SK-N-SH (cell line): ENCODE data around the gene CELF5. TPM values are rescaled to one million over a fixed set of nuclear protein-coding genes. Genes with fewer than 3 reads are reported as not detected.

ENCODE experiments used
- CTCF ChIA-PET: fragments of 300-600, 350-600 bp; formaldehyde crosslinking; extraction: SDS; loops from one replicate; lab custom pipeline; 2021; lab: Yijun Ruan, JAX
- POLR2A ChIA-PET: fragments of 350-600 bp; sonication (Branson Sonifier 250); formaldehyde crosslinking; extraction: SDS; loops from one replicate; lab custom pipeline; 2020; ENCODE audit warnings: antibody characterized with exemption, inconsistent platforms; lab: Yijun Ruan, JAX
- DNase-seq: peaks from one replicate; pipeline ENCODE4 v3.0.0; 2012
- H2AFZ ChIP-seq: fragments of 200-600 bp; sonication (generic); 2 replicates; pipeline ENCODE4 v1.8.1; 2016; ENCODE audit warnings: antibody characterized with exemption, mild to moderate bottlenecking, low read depth
- H3F3A ChIP-seq: fragments of 200-600 bp; sonication (generic); replicated peaks from 2 replicates; pipeline ENCODE3; 2016; ENCODE audit warnings: antibody characterized with exemption, mild to moderate bottlenecking; ENCODE audit not compliant: insufficient read depth
- H3K27ac ChIP-seq, 2 experiments: fragments of 200-500 bp in 1 of 2; fragments of 200-600 bp in 1 of 2; sonication (Bioruptor generic) in 1 of 2; sonication (generic), shearing (Covaris generic) in 1 of 2; 2 replicates each; pipeline versions ENCODE4 v1.5.1 to v1.6.1; 2014 to 2016; ENCODE audit warnings: low read depth in 2 of 2, inconsistent platforms in 1 of 2, low read length in 1 of 2, mild to moderate bottlenecking in 1 of 2, mixed read lengths in 1 of 2
- H3K27me3 ChIP-seq: fragments of 200-600 bp; sonication (generic), shearing (Covaris generic); 2 replicates; pipeline ENCODE4 v1.6.1; 2016; ENCODE audit warnings: mixed run types; ENCODE audit not compliant: insufficient read depth
- H3K36me3 ChIP-seq, 2 experiments: fragments of 200-500 bp in 1 of 2; fragments of 200-600 bp in 1 of 2; sonication (Bioruptor generic) in 1 of 2; sonication (generic) in 1 of 2; replicated peaks in 1 of 2; 2 replicates each; pipeline versions ENCODE3 to v1.5.1; 2014 to 2016; ENCODE audit warnings: low read length in 1 of 2, mild to moderate bottlenecking in 1 of 2; ENCODE audit not compliant: insufficient read depth in 2 of 2, control insufficient read depth in 1 of 2
- H3K4me1 ChIP-seq, 2 experiments: fragments of 200-500 bp in 1 of 2; fragments of 200-600 bp in 1 of 2; sonication (Bioruptor generic) in 1 of 2; sonication (generic), shearing (Covaris generic) in 1 of 2; 2 replicates each; pipeline versions ENCODE4 v1.5.1 to v1.6.1; 2014 to 2016; ENCODE audit warnings: low read depth in 1 of 2, low read length in 1 of 2, mixed run types in 1 of 2; ENCODE audit not compliant: insufficient read depth in 2 of 2, control insufficient read depth in 1 of 2
- H3K4me2 ChIP-seq: fragments of 200-600 bp; sonication (generic), shearing (Covaris generic); 2 replicates; pipeline ENCODE4 v1.6.1; 2017; ENCODE audit warnings: mixed run types
- H3K4me3 ChIP-seq, 2 experiments: fragments of 200-500 bp in 1 of 2; fragments of 200-600 bp in 1 of 2; sonication (Bioruptor generic) in 1 of 2; sonication (generic), shearing (Covaris generic) in 1 of 2; 2 replicates each; pipeline versions ENCODE4 v1.5.1 to v1.8.1; 2014 to 2016; ENCODE audit warnings: low read depth in 2 of 2, inconsistent platforms in 1 of 2, low read length in 1 of 2, mild to moderate bottlenecking in 1 of 2, mixed read lengths in 1 of 2, moderate library complexity in 1 of 2
- H3K79me2 ChIP-seq: fragments of 200-600 bp; sonication (generic); 2 replicates; pipeline ENCODE4 v1.8.1; 2017; ENCODE audit warnings: mild to moderate bottlenecking; ENCODE audit not compliant: insufficient read depth
- H3K9ac ChIP-seq: fragments of 200-600 bp; sonication (generic); 2 replicates; pipeline ENCODE4 v1.6.1; 2017; ENCODE audit warnings: mixed run types
- H3K9me2 ChIP-seq: fragments of 200-600 bp; sonication (generic); 2 replicates; pipeline ENCODE4 v1.6.1; 2017; ENCODE audit warnings: mixed run types
- H3K9me3 ChIP-seq: fragments of 200-600 bp; sonication (generic); 2 replicates; pipeline ENCODE4 v1.6.1; 2017; ENCODE audit warnings: mixed run types, mild to moderate bottlenecking, moderate library complexity
- H4K20me1 ChIP-seq: fragments of 200-600 bp; sonication (generic); 2 replicates; pipeline ENCODE4 v1.6.1; 2017; ENCODE audit warnings: mild to moderate bottlenecking, mixed run types; ENCODE audit not compliant: insufficient read depth
- CTCF ChIP-seq: fragments of 200-600 bp; sonication (generic); IDR thresholded peaks from 2 replicates; pipeline ENCODE4 v1.6.1; 2017; ENCODE audit warnings: antibody characterized with exemption, mild to moderate bottlenecking, moderate library complexity
- ELF1 ChIP-seq: IDR thresholded peaks from 2 replicates; pipeline ENCODE4 v1.4.0; 2012
- EP300 ChIP-seq, 2 experiments: IDR thresholded peaks; 2 replicates each; pipeline versions ENCODE4 v1.4.0 to v1.6.1; 2012; ENCODE audit warnings: borderline replicate concordance in 1 of 2, low read depth in 1 of 2, low read length in 1 of 2
- FOSL2 ChIP-seq: IDR thresholded peaks from 2 replicates; pipeline ENCODE4 v1.4.0; 2012; ENCODE audit warnings: low read depth, mild to moderate bottlenecking, moderate library complexity, borderline replicate concordance
- FOXJ3 ChIP-seq: sonication (generic); formaldehyde crosslinking; IDR thresholded peaks from 2 replicates; pipeline ENCODE4 v1.5.1; 2020; ENCODE audit warnings: mild to moderate bottlenecking, missing genetic modification reagents
- GABPA ChIP-seq: IDR thresholded peaks from 2 replicates; pipeline ENCODE4 v1.4.0; 2012; ENCODE audit warnings: low read depth, mild to moderate bottlenecking
- GATA2 ChIP-seq: sonication (generic); formaldehyde crosslinking; IDR thresholded peaks from 2 replicates; pipeline ENCODE4 v1.5.0; 2020; ENCODE audit warnings: mild to moderate bottlenecking, missing genetic modification reagents
- JUND ChIP-seq: IDR thresholded peaks from 2 replicates; pipeline ENCODE4 v1.4.0; 2012
- MAX ChIP-seq: IDR thresholded peaks from 2 replicates; pipeline ENCODE4 v1.4.0; 2012; ENCODE audit warnings: low read depth
- MEF2A ChIP-seq: IDR thresholded peaks from 2 replicates; pipeline ENCODE4 v1.4.0; 2012; ENCODE audit warnings: low read depth, borderline replicate concordance
- MXI1 ChIP-seq: IDR thresholded peaks from 2 replicates; pipeline ENCODE4 v1.6.1; 2012; ENCODE audit warnings: mild to moderate bottlenecking, low read depth, low read length, improper control_type of control experiment
- NFIC ChIP-seq: IDR thresholded peaks from 2 replicates; pipeline ENCODE4 v1.4.0; 2012; ENCODE audit warnings: borderline replicate concordance
- PBX3 ChIP-seq: IDR thresholded peaks from 2 replicates; pipeline ENCODE4; 2012
- POLR2AphosphoS5 ChIP-seq: IDR thresholded peaks from 2 replicates; pipeline ENCODE4 v1.6.1; 2012; ENCODE audit warnings: low read depth, low read length
- RAD21 ChIP-seq: IDR thresholded peaks from 2 replicates; pipeline ENCODE4 v1.6.1; 2012; ENCODE audit warnings: mild to moderate bottlenecking, low read length
- RCOR1 ChIP-seq: fragments of 150-350 bp; IDR thresholded peaks from 2 replicates; pipeline ENCODE4 v1.6.1; 2017; ENCODE audit warnings: antibody characterized with exemption, low read length
- RXRA ChIP-seq: IDR thresholded peaks from 2 replicates; pipeline ENCODE4 v1.4.0; 2012; ENCODE audit warnings: low read depth, mild to moderate bottlenecking, borderline replicate concordance
- SIN3A ChIP-seq: IDR thresholded peaks from 2 replicates; pipeline ENCODE4 v1.6.1; 2012; ENCODE audit warnings: low read depth, mild to moderate bottlenecking, low read length, moderate library complexity, borderline replicate concordance
- TAF1 ChIP-seq: IDR thresholded peaks from 2 replicates; pipeline ENCODE4 v1.6.1; 2012; ENCODE audit warnings: low read depth, mild to moderate bottlenecking, low read length, moderate library complexity, borderline replicate concordance
- TCF12 ChIP-seq: IDR thresholded peaks from 2 replicates; pipeline ENCODE4 v1.4.0; 2012
- USF2 ChIP-seq: fragments of 150-350 bp; IDR thresholded peaks from 2 replicates; pipeline ENCODE4 v1.6.1; 2017; ENCODE audit warnings: antibody characterized with exemption, low read length, low read depth, borderline replicate concordance
- YY1 ChIP-seq: IDR thresholded peaks from 2 replicates; pipeline ENCODE4 v1.4.0; 2012; ENCODE audit warnings: low read depth, mild to moderate bottlenecking
- WGBS: methylation state at CpG from one replicate; pipeline ENCODE4 v1.1.6; 2017; ENCODE audit warnings: low lambda C conversion rate; 5-methylcytosine and 5-hydroxymethylcytosine counted together
- polyA plus RNA-seq, 3 experiments: library from polyadenylated mRNA; depleted of rRNA; stranded (reverse); fragments of >200 nt; gene quantifications; 2 replicates each; pipeline ENCODE4 v1.2.3, GENCODE V29; 2012
- TF ChIP-seq, protein P1 (sequence below): IDR thresholded peaks from 2 replicates; pipeline ENCODE4 v1.4.0; 2012; ENCODE audit warnings: low read depth, borderline replicate concordance

The CELF5 gene
- polyA plus RNA-seq, 1 of the 3 experiments (the other 2 are of a cell fraction): 0.33 TPM

DNA sequence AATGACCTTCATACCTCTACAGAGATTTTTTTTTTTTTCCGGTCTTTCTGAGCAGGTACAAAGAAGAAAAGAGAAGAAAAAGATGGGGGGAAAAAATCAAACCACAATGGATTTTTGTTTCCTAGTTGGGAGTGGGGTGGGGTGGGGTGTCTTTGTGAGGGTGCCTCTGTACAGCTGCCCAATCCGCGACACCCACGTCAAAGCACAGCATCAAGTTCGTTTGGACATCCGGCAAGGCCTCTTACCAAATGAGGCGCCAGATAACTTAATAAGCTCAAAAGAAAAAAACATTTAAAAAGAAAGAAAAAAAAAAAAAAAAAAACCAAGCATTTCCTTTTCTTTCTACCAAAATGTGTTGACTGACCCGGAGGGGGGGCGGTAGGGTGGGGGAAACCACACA lies 71.6 kb downstream of the CELF5 start:
- 52% methylated on average over 9 of the region's 9 CpGs for WGBS
- POLR2A ChIA-PET: interaction anchor here (0.6 kb wide), 1 partner anchor 18 kb away, joined by 3 read pairs; no protein-coding TSS in a partner anchor

DNA sequence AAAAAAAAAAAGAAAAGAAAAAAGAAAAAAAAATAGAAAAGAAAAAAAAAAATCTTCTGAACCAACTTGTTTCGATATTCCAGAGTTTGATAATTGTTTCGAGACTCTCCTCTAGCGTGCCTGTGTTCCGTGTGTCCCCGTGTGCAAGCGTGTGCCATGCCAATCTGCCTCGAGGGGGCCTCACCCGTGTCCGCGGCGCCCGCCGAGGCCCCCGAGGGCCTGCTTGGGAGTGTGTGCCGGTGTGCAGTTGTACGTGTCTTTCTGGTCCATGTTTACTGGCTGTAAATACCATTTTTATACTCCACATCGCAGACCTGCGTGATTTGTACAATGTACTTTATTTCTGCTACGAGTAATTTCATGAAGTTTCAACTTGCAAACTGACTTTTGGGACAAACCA lies 72.0 kb downstream of the CELF5 start:
- no peaks in the 10 kb centered on the region for H3K79me2 ChIP-seq
- no peaks in the 10 kb centered on the region for H3F3A ChIP-seq
- no peaks in the 10 kb centered on the region for H3K36me3 ChIP-seq
- H3K9me2 ChIP-seq: no peaks in the 10 kb centered on the region
- CTCF ChIA-PET: interaction anchor here (3.0 kb wide), 1 partner anchor 8 kb away, joined by 22 read pairs; no protein-coding TSS in a partner anchor
- POLR2A ChIA-PET: no interaction called here
- no peak overlapping the region for H2AFZ ChIP-seq
- no peaks in the 10 kb centered on the region for H3K9me3 ChIP-seq
- no peak overlapping the region for H3K27ac ChIP-seq
- 32% methylated on average over 19 of the region's 19 CpGs for whole genome bisulfite sequencing
- H3K9ac ChIP-seq: no peak overlapping the region
- no peaks in the 10 kb centered on the region for H3K4me1 ChIP-seq
- peaks cover 37% of the 10 kb centered on the region; the same call in 1 of the 2 replicates for H3K27me3 ChIP-seq
- no peaks in the 10 kb centered on the region for H4K20me1 ChIP-seq
- no peak overlapping the region for H3K4me3 ChIP-seq
- DNase-seq: peak; percentile 39
- no peak overlapping the region; the same call in 1 of the 2 replicates for H3K4me2 ChIP-seq
- TF ChIP-seq RXRA (no peak), NFIC (no peak), POLR2AphosphoS5 (no peak), FOXJ3 (CRISPR knock-in tag) (no peak), EP300 (IDR thresholded peaks at IDR 0.05; ENCODE audit: borderline replicate concordance in 1 of 2, low read depth in 1 of 2, low read length in 1 of 2) (no peak), MXI1 (no peak), GABPA (no peak), JUND (no peak), ELF1 (no peak), YY1 (no peak), TCF12 (no peak), CTCF (no peak), MAX (no peak), RAD21 (no peak), TAF1 (no peak), GATA2 (CRISPR knock-in tag) (no peak)
- TF ChIP-seq, protein P1, sequence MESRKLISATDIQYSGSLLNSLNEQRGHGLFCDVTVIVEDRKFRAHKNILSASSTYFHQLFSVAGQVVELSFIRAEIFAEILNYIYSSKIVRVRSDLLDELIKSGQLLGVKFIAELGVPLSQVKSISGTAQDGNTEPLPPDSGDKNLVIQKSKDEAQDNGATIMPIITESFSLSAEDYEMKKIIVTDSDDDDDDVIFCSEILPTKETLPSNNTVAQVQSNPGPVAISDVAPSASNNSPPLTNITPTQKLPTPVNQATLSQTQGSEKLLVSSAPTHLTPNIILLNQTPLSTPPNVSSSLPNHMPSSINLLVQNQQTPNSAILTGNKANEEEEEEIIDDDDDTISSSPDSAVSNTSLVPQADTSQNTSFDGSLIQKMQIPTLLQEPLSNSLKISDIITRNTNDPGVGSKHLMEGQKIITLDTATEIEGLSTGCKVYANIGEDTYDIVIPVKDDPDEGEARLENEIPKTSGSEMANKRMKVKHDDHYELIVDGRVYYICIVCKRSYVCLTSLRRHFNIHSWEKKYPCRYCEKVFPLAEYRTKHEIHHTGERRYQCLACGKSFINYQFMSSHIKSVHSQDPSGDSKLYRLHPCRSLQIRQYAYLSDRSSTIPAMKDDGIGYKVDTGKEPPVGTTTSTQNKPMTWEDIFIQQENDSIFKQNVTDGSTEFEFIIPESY: no peak

More for the DNA sequence above, 71.6 kb downstream of the CELF5 start:
- Histone ChIP-seq H3K4me2 (no peak overlapping the region), H3K4me1 (no peaks in the 10 kb centered on the region), H3K9ac (no peak overlapping the region), H3K27me3 (peaks cover 37% of the 10 kb centered on the region; the same call in 1 of the 2 replicates), H3K79me2 (no peaks in the 10 kb centered on the region), H3K9me3 (no peaks in the 10 kb centered on the region), H3K4me3 (no peak overlapping the region), H3K27ac (no peak overlapping the region), H4K20me1 (no peaks in the 10 kb centered on the region), H3F3A (no peaks in the 10 kb centered on the region)
- peak; percentile 22 for DNase-seq
- no peak for TF ChIP-seq FOSL2
- no peak for TF ChIP-seq RCOR1
- TF ChIP-seq MEF2A: no peak
- TF ChIP-seq SIN3A: no peak
- TF ChIP-seq PBX3: no peak
- TF ChIP-seq TCF12: no peak
- TF ChIP-seq JUND: no peak
- TF ChIP-seq USF2: no peak
- no peak for TF ChIP-seq TAF1
- TF ChIP-seq, all 33 proteins: peak for 0
- CTCF ChIA-PET: interaction anchor here (3.0 kb wide), 1 partner anchor 8 kb away, joined by 22 read pairs; no protein-coding TSS in a partner anchor
- no peaks in the 10 kb centered on the region for H3K9me2 ChIP-seq
- no peak overlapping the region for H2AFZ ChIP-seq
- no peaks in the 10 kb centered on the region for H3K36me3 ChIP-seq
